ENCODE results near the gene ADAMTS10. TPM values are rescaled to one million over a fixed set of nuclear protein-coding genes. Genes with fewer than 3 reads are reported as not detected.

Gene ADAMTS10
- polyA plus RNA-seq, 1 experiment, result 6.4 TPM

DNA sequence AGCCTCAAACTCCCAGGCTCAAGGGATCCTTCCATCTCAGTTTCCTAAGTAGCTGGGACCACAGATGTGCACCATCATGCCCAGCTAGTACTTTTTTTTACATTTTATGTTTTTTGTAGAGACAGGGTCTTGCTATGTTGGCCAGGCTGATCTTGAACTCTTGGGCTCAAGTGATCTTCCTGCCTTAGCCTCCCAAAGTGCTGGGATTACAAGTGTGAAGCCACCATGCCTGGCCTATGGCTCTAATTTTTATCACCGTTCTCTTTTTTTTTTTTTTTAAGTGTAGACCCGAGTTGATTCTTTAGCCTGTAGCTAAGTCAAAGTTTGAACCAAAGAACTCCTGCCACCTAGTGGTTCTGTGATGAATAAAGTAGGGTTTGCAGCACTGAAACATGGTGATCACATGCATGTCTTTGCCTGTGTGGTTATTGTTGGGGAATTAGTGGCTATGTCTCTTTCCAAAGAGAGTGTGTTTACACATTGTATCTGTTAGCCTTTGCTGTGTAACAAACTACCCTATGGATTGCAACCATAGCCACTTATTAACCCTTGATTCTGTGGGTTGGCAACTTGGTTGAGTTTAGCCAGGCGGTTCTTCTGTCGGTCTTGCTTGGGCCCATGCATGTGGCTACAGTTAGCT is 31.5 kb upstream of the ADAMTS10 start:
- peaks cover 3% of the 10 kb centered on the region; the same call in 1 of the 2 replicates for H3K9me3 ChIP-seq (ENCODE audit: control insufficient read depth, insufficient read depth, low read length)
- CTCF ChIA-PET, result interaction anchor here (0.6 to 2.3 kb wide), 23 partner anchors 8 to 570 kb away, joined by 3 to 35 read pairs (median 4); partner anchors contain the start of genes MARCHF2, MBD3L1, NFILZ and ZNF558
- no peaks in the 10 kb centered on the region for H3K27me3 ChIP-seq (ENCODE audit: control insufficient read depth, insufficient read depth, low read length)
- no peak overlapping the region for H3K4me3 ChIP-seq (ENCODE audit: low read depth, low read length)
- POLR2A ChIA-PET, result interaction anchor here (0.7 kb wide), 1 partner anchor 61 kb away, joined by 6 read pairs; no protein-coding TSS in a partner anchor
- DNase-seq (ENCODE audit: low read depth, low spot score), result no peak
- TF ChIP-seq, protein P1, sequence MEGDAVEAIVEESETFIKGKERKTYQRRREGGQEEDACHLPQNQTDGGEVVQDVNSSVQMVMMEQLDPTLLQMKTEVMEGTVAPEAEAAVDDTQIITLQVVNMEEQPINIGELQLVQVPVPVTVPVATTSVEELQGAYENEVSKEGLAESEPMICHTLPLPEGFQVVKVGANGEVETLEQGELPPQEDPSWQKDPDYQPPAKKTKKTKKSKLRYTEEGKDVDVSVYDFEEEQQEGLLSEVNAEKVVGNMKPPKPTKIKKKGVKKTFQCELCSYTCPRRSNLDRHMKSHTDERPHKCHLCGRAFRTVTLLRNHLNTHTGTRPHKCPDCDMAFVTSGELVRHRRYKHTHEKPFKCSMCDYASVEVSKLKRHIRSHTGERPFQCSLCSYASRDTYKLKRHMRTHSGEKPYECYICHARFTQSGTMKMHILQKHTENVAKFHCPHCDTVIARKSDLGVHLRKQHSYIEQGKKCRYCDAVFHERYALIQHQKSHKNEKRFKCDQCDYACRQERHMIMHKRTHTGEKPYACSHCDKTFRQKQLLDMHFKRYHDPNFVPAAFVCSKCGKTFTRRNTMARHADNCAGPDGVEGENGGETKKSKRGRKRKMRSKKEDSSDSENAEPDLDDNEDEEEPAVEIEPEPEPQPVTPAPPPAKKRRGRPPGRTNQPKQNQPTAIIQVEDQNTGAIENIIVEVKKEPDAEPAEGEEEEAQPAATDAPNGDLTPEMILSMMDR (IDR thresholded peaks at IDR 0.05; ENCODE audit: low read depth, low read length), result peak; percentile 64
- no peak overlapping the region for H3K27ac ChIP-seq (ENCODE audit: low read depth, low read length)

DNA sequence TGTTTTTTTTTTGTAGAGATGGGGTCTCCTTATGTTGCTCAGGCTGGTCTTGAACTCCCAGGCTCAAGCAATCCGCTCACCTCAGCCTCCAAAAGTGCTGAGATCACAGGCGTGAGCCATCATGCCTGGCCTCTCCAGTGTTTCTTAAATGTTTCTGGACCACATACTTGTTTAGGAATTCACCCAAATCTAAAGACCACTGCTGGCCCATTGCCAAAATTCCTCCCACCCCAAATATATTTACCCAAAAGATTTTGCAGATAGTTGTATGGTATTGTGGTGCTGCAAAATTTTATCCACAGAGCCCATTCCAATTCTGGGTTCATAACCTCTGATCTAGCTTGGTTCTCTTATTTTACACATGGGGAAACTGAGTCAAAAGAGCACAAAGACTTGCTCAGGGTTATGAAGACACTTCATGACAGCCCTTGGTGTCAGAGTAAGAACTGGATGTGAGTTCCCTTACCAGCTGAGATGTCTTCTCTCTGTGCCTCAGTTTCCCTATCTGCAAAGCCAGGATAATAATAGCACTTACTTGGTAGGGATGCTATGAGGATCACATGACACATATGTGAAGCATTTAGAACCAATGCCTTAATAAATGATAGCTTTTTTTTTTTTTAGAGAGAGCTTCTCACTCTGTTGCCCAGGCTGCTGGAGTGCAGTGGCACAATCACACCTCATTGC is 30.8 kb upstream of the ADAMTS10 start:
- Histone ChIP-seq H3K27ac (ENCODE audit: low read depth, low read length) (no peak overlapping the region), H3K9me3 (ENCODE audit: control insufficient read depth, insufficient read depth, low read length) (peaks cover 3% of the 10 kb centered on the region; the same call in 1 of the 2 replicates), H3K4me3 (ENCODE audit: low read depth, low read length) (no peak overlapping the region), H3K27me3 (ENCODE audit: control insufficient read depth, insufficient read depth, low read length) (no peaks in the 10 kb centered on the region)
- ChIA-PET POLR2A (no interaction called here), CTCF (interaction anchor here (0.5 to 2.3 kb wide), 21 partner anchors 8 to 374 kb away, joined by 3 to 35 read pairs (median 4); partner anchors contain the start of genes MARCHF2, MBD3L1, NFILZ and ZNF558)
- TF ChIP-seq, protein P1 (IDR thresholded peaks at IDR 0.05; ENCODE audit: low read depth, low read length), result no peak
- no peak for DNase-seq (ENCODE audit: low read depth, low spot score)

GRCh38 chr19:8640402-8641004 is 30.0 kb upstream of the ADAMTS10 start:
- Histone ChIP-seq H3K27me3 (ENCODE audit: control insufficient read depth, insufficient read depth, low read length) (no peaks in the 10 kb centered on the region), H3K27ac (ENCODE audit: low read depth, low read length) (no peak overlapping the region), H3K4me3 (ENCODE audit: low read depth, low read length) (no peak overlapping the region), H3K9me3 (ENCODE audit: control insufficient read depth, insufficient read depth, low read length) (peaks cover 3% of the 10 kb centered on the region; the same call in 1 of the 2 replicates)
- CTCF ChIA-PET, result interaction anchor here (0.6 to 1.1 kb wide), 3 partner anchors 25 to 1150 kb away, joined by 4 to 5 read pairs (median 4); no protein-coding TSS in a partner anchor
- TF ChIP-seq, protein P1 (IDR thresholded peaks at IDR 0.05; ENCODE audit: low read depth, low read length), result no peak
- POLR2A ChIA-PET, result no interaction called here
- DNase-seq (ENCODE audit: low read depth, low spot score), result no peak

GRCh38 chr19:8639821-8640401 is 29.4 kb upstream of the ADAMTS10 start:
- H3K4me3 ChIP-seq (ENCODE audit: low read depth, low read length), result no peak overlapping the region
- no peak overlapping the region for H3K27ac ChIP-seq (ENCODE audit: low read depth, low read length)
- no peaks in the 10 kb centered on the region for H3K27me3 ChIP-seq (ENCODE audit: control insufficient read depth, insufficient read depth, low read length)
- TF ChIP-seq, protein P1 (IDR thresholded peaks at IDR 0.05; ENCODE audit: low read depth, low read length), result no peak
- no peak for DNase-seq (ENCODE audit: low read depth, low spot score)
- POLR2A ChIA-PET, result no interaction called here
- H3K9me3 ChIP-seq (ENCODE audit: control insufficient read depth, insufficient read depth, low read length), result peaks cover 3% of the 10 kb centered on the region; the same call in 1 of the 2 replicates
- CTCF ChIA-PET, result interaction anchor here (0.6 to 1.1 kb wide), 2 partner anchors 25 to 492 kb away, joined by 4 to 5 read pairs; no protein-coding TSS in a partner anchor
